Common myeloid progenitor, CD34-positive (primary cell): ENCODE measurements around the gene BCOR.
A peak's percentile ranks its signal among the peaks of the same experiment; 100 is the strongest.

Experiments used
- CTCF ChIA-PET: fragments of 350-600 bp; sonication (Branson Sonifier 250); formaldehyde crosslinking; loops from one replicate; lab custom pipeline; 2021; ENCODE audit warnings: antibody characterized with exemption; lab: Charles Lee
- POLR2A ChIA-PET: fragments of 350-600 bp; sonication (Branson Sonifier 250); formaldehyde crosslinking; loops from one replicate; lab custom pipeline; 2021; ENCODE audit warnings: antibody characterized with exemption; lab: Charles Lee
- DNase-seq, 3 donors: peaks; one replicate each; pipeline versions ENCODE4 v3.0.0 to v3.0.0-alpha.2; 2013
- H3K27ac ChIP-seq, 2 experiments: 1 replicate in 1 of 2; 2 replicates in 1 of 2; pipeline ENCODE4 v1.7.0; 2013; ENCODE audit warnings: inconsistent platforms in 2 of 2, low read length in 2 of 2, mild to moderate bottlenecking in 2 of 2, low read depth in 1 of 2, moderate library complexity in 1 of 2; ENCODE audit not compliant: severe bottlenecking in 2 of 2, insufficient read depth in 1 of 2, poor library complexity in 1 of 2
- H3K27me3 ChIP-seq, 5 experiments: replicated peaks in 2 of 5; 1 replicate in 3 of 5; 2 replicates in 2 of 5; pipeline versions ENCODE4 v1.6.1 to v1.7.0; 2013; ENCODE audit warnings: low read length in 4 of 5, mild to moderate bottlenecking in 2 of 5, moderate library complexity in 2 of 5, inconsistent platforms in 1 of 5; ENCODE audit not compliant: insufficient read depth in 5 of 5, control insufficient read depth in 4 of 5
- H3K36me3 ChIP-seq, 4 experiments: 1 replicate in 2 of 4; 2 replicates in 2 of 4; pipeline versions ENCODE4 v1.6.1 to v1.7.0; 2013; ENCODE audit warnings: low read length in 3 of 4, control low read depth in 1 of 4, mild to moderate bottlenecking in 1 of 4; ENCODE audit not compliant: control insufficient read depth in 4 of 4, insufficient read depth in 4 of 4
- H3K4me1 ChIP-seq, 4 experiments: 1 replicate in 3 of 4; 2 replicates in 1 of 4; pipeline versions ENCODE4 v1.6.1 to v1.7.1; 2013; ENCODE audit warnings: low read length in 3 of 4, mild to moderate bottlenecking in 3 of 4, control low read depth in 1 of 4, inconsistent platforms in 1 of 4, moderate library complexity in 1 of 4; ENCODE audit not compliant: control insufficient read depth in 4 of 4, insufficient read depth in 4 of 4; ENCODE audit errors: control extremely low read depth in 1 of 4
- H3K4me3 ChIP-seq, 7 experiments: 1 replicate in 4 of 7; 2 replicates in 3 of 7; pipeline versions ENCODE4 v1.5.1 to v1.7.0; 2013; ENCODE audit warnings: mild to moderate bottlenecking in 7 of 7, low read length in 6 of 7, moderate library complexity in 6 of 7, inconsistent platforms in 2 of 7, low read depth in 2 of 7, control low read depth in 1 of 7; ENCODE audit not compliant: insufficient read depth in 4 of 7, control insufficient read depth in 1 of 7; ENCODE audit errors: extremely low read depth in 1 of 7
- H3K9me3 ChIP-seq, 5 experiments: 1 replicate in 4 of 5; 2 replicates in 1 of 5; pipeline versions ENCODE4 v1.6.1 to v1.7.1; 2013; ENCODE audit warnings: low read length in 4 of 5, mild to moderate bottlenecking in 2 of 5, inconsistent platforms in 1 of 5, low read depth in 1 of 5, moderate library complexity in 1 of 5; ENCODE audit not compliant: control insufficient read depth in 4 of 5, insufficient read depth in 2 of 5; ENCODE audit errors: control extremely low read depth in 1 of 5
- WGBS: methylation state at CpG from one replicate; pipeline ENCODE4 v1.1.5; 2013; ENCODE audit not compliant: insufficient coverage; 5-methylcytosine and 5-hydroxymethylcytosine counted together

BCOR gene

GRCh38 chrX:40031911-40032310 is 65.8 kb downstream of the BCOR start:
- WGBS: 100% methylated on average over 2 of the region's 5 CpGs
- Histone ChIP-seq H3K36me3 (no peaks in the 10 kb centered on the region), H3K4me1 (no peaks in the 10 kb centered on the region), H3K27me3 (no peaks in the 10 kb centered on the region), H3K27ac (no peak overlapping the region), H3K4me3 (no peak overlapping the region), H3K9me3 (peaks cover 0 to 3% (median 0%) of the 10 kb centered on the region in 5 experiments)
- no peak for DNase-seq
- ChIA-PET POLR2A (no interaction called here), CTCF (interaction anchor here (0.8 kb wide), 1 partner anchor 21 kb away, joined by 3 read pairs; no protein-coding TSS in a partner anchor)

GRCh38 chrX:40030205-40030604 is 67.6 kb downstream of the BCOR start:
- Histone ChIP-seq H3K27ac (no peak overlapping the region), H3K4me3 (no peak overlapping the region), H3K27me3 (no peaks in the 10 kb centered on the region), H3K9me3 (peaks cover 0 to 3% (median 0%) of the 10 kb centered on the region in 5 experiments), H3K4me1 (no peaks in the 10 kb centered on the region), H3K36me3 (no peaks in the 10 kb centered on the region)
- 81% methylated on average over 3 of the region's 3 CpGs for WGBS
- ChIA-PET CTCF (no interaction called here), POLR2A (no interaction called here)
- DNase-seq: no peak

- Histone ChIP-seq H3K9me3 (no peaks in the 10 kb centered on the region), H3K36me3 (no peaks in the 10 kb centered on the region), H3K4me1 (no peaks in the 10 kb centered on the region), H3K4me3 (no peak overlapping the region), H3K27ac (no peak overlapping the region), H3K27me3 (no peaks in the 10 kb centered on the region)
- DNase-seq: peak in 1 of 3 donors; percentile 24
- CTCF ChIA-PET: interaction anchor here (1.0 to 1.2 kb wide), 2 partner anchors 12 to 29 kb away, joined by 3 read pairs; no protein-coding TSS in a partner anchor
- WGBS: 60% methylated on average over 1 of the region's 3 CpGs
- POLR2A ChIA-PET: no interaction called here
Measured at GRCh38 chrX:40022421-40022820, 75.3 kb downstream of the BCOR start.

GRCh38 chrX:40021647-40022046 is 76.1 kb downstream of the BCOR start:
- no peaks in the 10 kb centered on the region for H3K36me3 ChIP-seq
- H3K4me1 ChIP-seq: no peaks in the 10 kb centered on the region
- H3K27ac ChIP-seq: no peak overlapping the region
- peaks cover 0 to 3% (median 0%) of the 10 kb centered on the region in 5 experiments for H3K9me3 ChIP-seq
- no peak overlapping the region for H3K4me3 ChIP-seq
- WGBS: no CpG with 5 or more reads among the region's 2 CpGs
- peaks cover 0 to 5% (median 0%) of the 10 kb centered on the region in 5 experiments for H3K27me3 ChIP-seq
- ChIA-PET POLR2A (no interaction called here), CTCF (interaction anchor here (1.0 to 1.6 kb wide), 3 partner anchors 11 to 30 kb away, joined by 3 to 4 read pairs (median 3); no protein-coding TSS in a partner anchor)
- DNase-seq: peak in 1 of 3 donors; percentile 50

- ChIA-PET CTCF (no interaction called here), POLR2A (no interaction called here)
- Histone ChIP-seq H3K27ac (no peak overlapping the region), H3K9me3 (peaks cover 0 to 10% (median 5%) of the 10 kb centered on the region in 5 experiments), H3K36me3 (no peaks in the 10 kb centered on the region), H3K4me3 (no peak overlapping the region), H3K4me1 (peaks cover 0 to 3% (median 0%) of the 10 kb centered on the region in 4 experiments), H3K27me3 (peaks cover 0 to 22% (median 0%) of the 10 kb centered on the region in 5 experiments)
- WGBS: no CpG with 5 or more reads among the region's 4 CpGs
- DNase-seq: no peak
Measured at GRCh38 chrX:40019541-40019940, 78.2 kb downstream of the BCOR start.

- H3K27ac ChIP-seq: no peak overlapping the region
- CTCF ChIA-PET: interaction anchor here (0.7 kb wide), 1 partner anchor 31 kb away, joined by 3 read pairs; no protein-coding TSS in a partner anchor
- DNase-seq: no peak
- H3K4me1 ChIP-seq: peaks cover 0 to 10% (median 10%) of the 10 kb centered on the region in 4 experiments
- H3K4me3 ChIP-seq: no peak overlapping the region
- WGBS: 60% methylated on average over 1 of the region's 5 CpGs
- no peaks in the 10 kb centered on the region for H3K36me3 ChIP-seq
- POLR2A ChIA-PET: no interaction called here
- peaks cover 0 to 10% (median 5%) of the 10 kb centered on the region in 5 experiments for H3K9me3 ChIP-seq
- H3K27me3 ChIP-seq: peaks cover 0 to 37% (median 0%) of the 10 kb centered on the region in 5 experiments
Measured at GRCh38 chrX:40018041-40018440, 79.7 kb downstream of the BCOR start.

GRCh38 chrX:40016749-40017148 is 81.0 kb downstream of the BCOR start:
- POLR2A ChIA-PET: no interaction called here
- CTCF ChIA-PET: no interaction called here
- H3K27me3 ChIP-seq: peaks cover 0 to 49% (median 0%) of the 10 kb centered on the region in 5 experiments
- WGBS: 45% methylated on average over 2 of the region's 2 CpGs
- DNase-seq: no peak
- H3K4me1 ChIP-seq: peaks cover 0 to 23% (median 22%) of the 10 kb centered on the region in 4 experiments
- no peak overlapping the region for H3K27ac ChIP-seq
- H3K36me3 ChIP-seq: no peaks in the 10 kb centered on the region
- H3K4me3 ChIP-seq: no peak overlapping the region
- H3K9me3 ChIP-seq: peaks cover 0 to 22% (median 5%) of the 10 kb centered on the region in 5 experiments
